Urothelium cell line (cell line): ENCODE measurements around the gene ATF7.
"Not testable (repeated sequence)": the region's sequence is repeated elsewhere in the genome, so short reads cannot be mapped to it uniquely, and the experiment has no call there.

Source experiments
- DNase-seq: peaks from one replicate; pipeline ENCODE4 v3.0.0; 2011; ENCODE audit warnings: low spot score, mixed read lengths
- FAIRE-seq: peaks from 2 replicates; lab custom pipeline; 2011; peaks lifted over from hg19 to GRCh38; lab: Jason Lieb, UNC

Gene ATF7

GRCh38 chr12:53486736-53487487 is 139.3 kb downstream of the ATF7 start:
- DNase-seq (no peak), FAIRE-seq (peak; percentile 59)

GRCh38 chr12:53485955-53486735 is 140.0 kb downstream of the ATF7 start:
- no peak for DNase-seq
- FAIRE-seq, result no peak

GRCh38 chr12:53484686-53485575 is 141.3 kb downstream of the ATF7 start:
- no peak for FAIRE-seq
- DNase-seq, result no peak

- no peak for DNase-seq
- FAIRE-seq, result no peak
These were observed 142.2 kb downstream of the ATF7 start for GRCh38 chr12:53483979-53484377.

- DNase-seq, result no peak
- no peak for FAIRE-seq
These were observed 142.8 kb downstream of the ATF7 start for GRCh38 chr12:53483225-53483978.

GRCh38 chr12:53482626-53483168 is 143.5 kb downstream of the ATF7 start:
- DNase-seq (no peak), FAIRE-seq (no peak)

- no peak for FAIRE-seq
- DNase-seq, result peak; percentile 30
These were observed 144.1 kb downstream of the ATF7 start for GRCh38 chr12:53481939-53482586.

GRCh38 chr12:53481458-53481857 is 144.7 kb downstream of the ATF7 start:
- FAIRE-seq, DNase-seq: not testable (repeated sequence)

- FAIRE-seq, result no peak
These were observed 145.4 kb downstream of the ATF7 start for GRCh38 chr12:53480491-53481442.

GRCh38 chr12:53479331-53479730 is 146.9 kb downstream of the ATF7 start:
- no peak for FAIRE-seq
- DNase-seq, result no peak

More at GRCh38 chr12:53480491-53481442, 145.4 kb downstream of the ATF7 start:
- no peak for DNase-seq

GRCh38 chr12:53478865-53479264 is 147.3 kb downstream of the ATF7 start:
- DNase-seq, result no peak
- no peak for FAIRE-seq

GRCh38 chr12:53476769-53477209 is 149.4 kb downstream of the ATF7 start:
- FAIRE-seq (no peak), DNase-seq (no peak)

- FAIRE-seq, result no peak
- no peak for DNase-seq
These were observed 151.4 kb downstream of the ATF7 start for GRCh38 chr12:53474819-53475218.

GRCh38 chr12:53474077-53474476 is 152.1 kb downstream of the ATF7 start:
- FAIRE-seq (no peak), DNase-seq (no peak)

- DNase-seq (no peak), FAIRE-seq (no peak)
These were observed 154.1 kb downstream of the ATF7 start for GRCh38 chr12:53472056-53472582.

GRCh38 chr12:53468282-53468681 is 157.9 kb downstream of the ATF7 start:
- FAIRE-seq (no peak), DNase-seq (no peak)

- no peak for FAIRE-seq
These were observed 158.3 kb downstream of the ATF7 start for GRCh38 chr12:53467880-53468279.

GRCh38 chr12:53467082-53467481 is 159.1 kb downstream of the ATF7 start:
- FAIRE-seq, result no peak

More at GRCh38 chr12:53467880-53468279, 158.3 kb downstream of the ATF7 start:
- DNase-seq, result no peak

More at GRCh38 chr12:53467082-53467481, 159.1 kb downstream of the ATF7 start:
- no peak for DNase-seq
